ENCODE measurements around the gene SCLT1.

The SCLT1 gene

GRCh38 chr4:129043523-129043922, 49.8 kb downstream of the SCLT1 start:
- TF ChIP-seq CTCF (IDR thresholded peaks at IDR 0.05; ENCODE audit: low read depth, low read length) = no peak
- no peak overlapping the region for H3K4me3 ChIP-seq (ENCODE audit: low read depth, low read length)

- no peak overlapping the region for H3K4me3 ChIP-seq (ENCODE audit: low read depth, low read length)
- TF ChIP-seq CTCF (IDR thresholded peaks at IDR 0.05; ENCODE audit: low read depth, low read length) = no peak
Measured at GRCh38 chr4:129040471-129040870, 52.9 kb downstream of the SCLT1 start.

GRCh38 chr4:129037093-129037492, 56.2 kb downstream of the SCLT1 start:
- TF ChIP-seq CTCF (IDR thresholded peaks at IDR 0.05; ENCODE audit: low read depth, low read length) = no peak
- H3K4me3 ChIP-seq (ENCODE audit: low read depth, low read length) = no peak overlapping the region

GRCh38 chr4:129014566-129015509, 78.5 kb downstream of the SCLT1 start:
- H3K4me3 ChIP-seq (ENCODE audit: low read depth, low read length) = no peak overlapping the region
- no peak for TF ChIP-seq CTCF (IDR thresholded peaks at IDR 0.05; ENCODE audit: low read depth, low read length)

- TF ChIP-seq CTCF (IDR thresholded peaks at IDR 0.05; ENCODE audit: low read depth, low read length) = no peak
- no peak overlapping the region for H3K4me3 ChIP-seq (ENCODE audit: low read depth, low read length)
Measured at GRCh38 chr4:129008096-129008495, 85.2 kb downstream of the SCLT1 start.

- TF ChIP-seq CTCF (IDR thresholded peaks at IDR 0.05; ENCODE audit: low read depth, low read length) = no peak
- H3K4me3 ChIP-seq (ENCODE audit: low read depth, low read length) = no peak overlapping the region
Measured at GRCh38 chr4:128986908-128987307, 106.4 kb downstream of the SCLT1 start.

- no peak overlapping the region for H3K4me3 ChIP-seq (ENCODE audit: low read depth, low read length)
- no peak for TF ChIP-seq CTCF (IDR thresholded peaks at IDR 0.05; ENCODE audit: low read depth, low read length)
Measured at GRCh38 chr4:128986019-128986418, 107.3 kb downstream of the SCLT1 start.
